PC-3 (cell line): ENCODE measurements around the gene PIEZO1. TPM values are rescaled to one million over a fixed set of nuclear protein-coding genes. Genes with fewer than 3 reads are reported as not detected.
A peak's percentile ranks its signal among the peaks of the same experiment; 100 is the strongest.

Experiments
- ATAC-seq: fragments of 200-7000 bp; cut with Tn5 transposase; 2 replicates; pipeline ENCODE4 v1.9.1; 2020; ENCODE audit warnings: mild to moderate bottlenecking, moderate library complexity
- BruUV-seq: library from RNA; stranded (reverse); fragments of 400-500 nt; replicated peaks from 2 replicates; lab custom pipeline; 2021; lab: Mats Ljungman, UMichigan
- CTCF ChIA-PET: fragments of 300-600 bp; sonication (Branson Sonifier 250); formaldehyde crosslinking; loops from one replicate; lab custom pipeline; 2022; ENCODE audit warnings: antibody characterized with exemption; lab: Charles Lee
- POLR2A ChIA-PET: fragments of 300-600 bp; sonication (Branson Sonifier 250); formaldehyde crosslinking; loops from one replicate; lab custom pipeline; 2022; ENCODE audit warnings: antibody characterized with exemption; ENCODE audit not compliant: unreplicated experiment; lab: Charles Lee
- DNase-seq: peaks from one replicate; pipeline ENCODE4 v3.0.0-alpha.2; 2015
- H2AFZ ChIP-seq: fragments of 300-600 bp; sonication (generic); 2 replicates; pipeline ENCODE4 v1.6.0; 2016; ENCODE audit warnings: antibody characterized with exemption, low read length
- H3F3A ChIP-seq: fragments of 300-600 bp; sonication (generic); one replicate; pipeline ENCODE4 v1.6.0; 2017; ENCODE audit warnings: antibody characterized with exemption, low read length, control low read depth, mild to moderate bottlenecking; ENCODE audit not compliant: unreplicated experiment
- H3K27ac ChIP-seq: fragments of 300-600 bp; sonication (generic); 2 replicates; pipeline ENCODE4 v1.5.1; 2016; ENCODE audit warnings: mild to moderate bottlenecking, low read length
- H3K27me3 ChIP-seq: fragments of 300-600 bp; sonication (generic); 2 replicates; pipeline ENCODE4 v1.6.1; 2016; ENCODE audit warnings: low read length, mixed read lengths
- H3K36me3 ChIP-seq: fragments of 300-600 bp; sonication (generic); 2 replicates; pipeline ENCODE4 v1.6.1; 2016; ENCODE audit warnings: low read depth, mixed run types, low read length, mixed read lengths
- H3K4me1 ChIP-seq: fragments of 300-600 bp; sonication (generic); 2 replicates; pipeline ENCODE4 v1.5.1; 2016; ENCODE audit warnings: low read length; ENCODE audit not compliant: insufficient read depth
- H3K4me2 ChIP-seq: fragments of 300-600 bp; sonication (generic); 2 replicates; pipeline ENCODE4 v1.6.0; 2016; ENCODE audit warnings: low read length
- H3K4me3 ChIP-seq: fragments of 300-600 bp; sonication (generic); 2 replicates; pipeline ENCODE4 v1.5.1; 2016; ENCODE audit warnings: mild to moderate bottlenecking, low read length, mixed read lengths
- H3K79me2 ChIP-seq: fragments of 300-600 bp; sonication (generic); 2 replicates; pipeline ENCODE4 v1.6.1; 2017; ENCODE audit warnings: low read length, mixed read lengths
- H3K9ac ChIP-seq: fragments of 300-600 bp; sonication (generic); 2 replicates; pipeline ENCODE4 v1.6.0; 2016; ENCODE audit warnings: mild to moderate bottlenecking, low read length
- H3K9me2 ChIP-seq: fragments of 300-600 bp; sonication (generic); replicated peaks from 2 replicates; pipeline ENCODE4 v1.6.1; 2016; ENCODE audit warnings: mixed run types, low read length, mixed read lengths
- H3K9me3 ChIP-seq: fragments of 300-600 bp; sonication (generic); 2 replicates; pipeline ENCODE4 v1.6.1; 2016; ENCODE audit warnings: low read length, mixed read lengths
- H4K20me1 ChIP-seq: fragments of 300-600 bp; sonication (generic); 2 replicates; pipeline ENCODE4 v1.6.1; 2016; ENCODE audit warnings: low read length, mixed read lengths
- EZH2 ChIP-seq: fragments of 300-600 bp; sonication (generic); IDR thresholded peaks from one replicate; pipeline ENCODE4 v1.6.1; 2017; ENCODE audit warnings: antibody characterized with exemption, mild to moderate bottlenecking, low read length; ENCODE audit not compliant: unreplicated experiment
- EZH2phosphoT487 ChIP-seq: fragments of 300-600 bp; sonication (generic); IDR thresholded peaks from 2 replicates; pipeline ENCODE4 v1.6.1; 2018; ENCODE audit warnings: mild to moderate bottlenecking, antibody characterized with exemption, low read length, borderline replicate concordance
- intact Hi-C: fragments of 100-400 bp; cut with micrococcal nuclease; formaldehyde crosslinking; loops from 2 replicates; pipeline ENCODE4 v1.9.0; 2023
- total RNA-seq: library from RNA; depleted of rRNA; stranded (reverse); fragments of >200 nt; gene quantifications from 2 replicates; pipeline ENCODE4 v1.2.3, GENCODE V29; 2014
- TF ChIP-seq, protein P1 (sequence below): fragments of 300-600 bp; sonication (generic); conservative IDR thresholded peaks from 2 replicates; pipeline ENCODE4 v1.5.1; 2017; ENCODE audit warnings: antibody characterized with exemption, low read depth, mild to moderate bottlenecking, low read length

PIEZO1 gene
- total RNA-seq, 1 experiment from 2014 or later: 180 TPM

DNA sequence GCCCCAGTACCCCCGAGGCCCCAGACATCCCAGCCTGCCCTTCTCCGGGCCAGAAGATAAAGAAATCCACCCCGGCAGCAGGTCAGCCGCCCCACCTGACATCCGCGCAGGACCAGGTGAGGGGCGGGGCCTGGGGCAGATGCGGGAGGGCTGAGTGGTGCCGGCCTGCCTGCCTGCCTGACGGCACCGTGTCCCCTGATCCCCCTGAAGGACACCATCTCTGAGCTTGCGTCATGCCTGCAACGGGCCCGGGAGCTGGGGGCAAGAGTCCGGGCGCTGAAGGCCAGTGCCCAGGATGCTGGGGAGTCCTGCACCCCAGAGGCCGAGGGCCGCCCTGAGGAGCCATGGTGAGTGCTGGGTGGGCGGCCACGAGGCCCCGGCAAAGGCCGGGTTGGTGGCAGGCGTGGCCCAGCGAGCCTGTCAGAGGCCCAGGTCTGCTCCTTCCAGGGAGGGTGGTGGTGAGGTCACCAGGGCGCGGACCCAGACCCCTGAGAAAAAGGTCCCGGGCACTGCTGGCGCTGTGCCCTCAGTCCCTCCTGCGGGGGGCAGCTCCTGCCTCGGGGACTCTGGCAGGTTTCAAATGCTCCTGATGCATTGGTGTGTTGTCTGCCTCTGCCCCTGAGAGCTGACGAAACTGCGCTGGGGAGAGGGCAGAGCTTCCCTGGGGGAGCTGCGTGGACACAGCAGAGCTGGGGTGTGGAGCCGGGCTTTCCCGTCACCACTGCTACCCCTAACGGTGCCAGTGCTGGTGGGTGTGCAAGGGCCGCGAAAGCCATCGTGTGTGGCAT is 19.7 kb upstream of the PIEZO1 start:
- peaks cover 12% of the 10 kb centered on the region; the same call in 1 of the 2 replicates for H3K36me3 ChIP-seq
- peaks cover 32% of the 10 kb centered on the region for H3K79me2 ChIP-seq
- ChIA-PET POLR2A (no interaction called here), CTCF (no interaction called here)
- no peaks in the 10 kb centered on the region for H3K9me3 ChIP-seq
- peaks cover 8% of the 10 kb centered on the region; the same call in 1 of the 2 replicates for H4K20me1 ChIP-seq
- peaks cover 7% of the 10 kb centered on the region; the same call in 1 of the 2 replicates for H3K4me1 ChIP-seq
- TF ChIP-seq EZH2phosphoT487: no peak
- TF ChIP-seq EZH2: no peak
- TF ChIP-seq, protein P1, sequence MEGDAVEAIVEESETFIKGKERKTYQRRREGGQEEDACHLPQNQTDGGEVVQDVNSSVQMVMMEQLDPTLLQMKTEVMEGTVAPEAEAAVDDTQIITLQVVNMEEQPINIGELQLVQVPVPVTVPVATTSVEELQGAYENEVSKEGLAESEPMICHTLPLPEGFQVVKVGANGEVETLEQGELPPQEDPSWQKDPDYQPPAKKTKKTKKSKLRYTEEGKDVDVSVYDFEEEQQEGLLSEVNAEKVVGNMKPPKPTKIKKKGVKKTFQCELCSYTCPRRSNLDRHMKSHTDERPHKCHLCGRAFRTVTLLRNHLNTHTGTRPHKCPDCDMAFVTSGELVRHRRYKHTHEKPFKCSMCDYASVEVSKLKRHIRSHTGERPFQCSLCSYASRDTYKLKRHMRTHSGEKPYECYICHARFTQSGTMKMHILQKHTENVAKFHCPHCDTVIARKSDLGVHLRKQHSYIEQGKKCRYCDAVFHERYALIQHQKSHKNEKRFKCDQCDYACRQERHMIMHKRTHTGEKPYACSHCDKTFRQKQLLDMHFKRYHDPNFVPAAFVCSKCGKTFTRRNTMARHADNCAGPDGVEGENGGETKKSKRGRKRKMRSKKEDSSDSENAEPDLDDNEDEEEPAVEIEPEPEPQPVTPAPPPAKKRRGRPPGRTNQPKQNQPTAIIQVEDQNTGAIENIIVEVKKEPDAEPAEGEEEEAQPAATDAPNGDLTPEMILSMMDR: no peak
- peak overlapping the region; percentile 82 for H3K4me3 ChIP-seq
- no peak overlapping the region for H2AFZ ChIP-seq
- ATAC-seq (peak; percentile 55), DNase-seq (peak; percentile 39)
- no peaks in the 10 kb centered on the region for H3K9me2 ChIP-seq
- H3K9ac ChIP-seq: peak overlapping the region; percentile 90
- H3K27me3 ChIP-seq: no peaks in the 10 kb centered on the region
- intact Hi-C loops: no loop called here
- H3K27ac ChIP-seq: peak overlapping the region; percentile 20; the same call in 1 of the 2 replicates
- H3K4me2 ChIP-seq: peak overlapping the region; percentile 95
- no TSS peak for BruUV-seq
- H3F3A ChIP-seq: no peaks in the 10 kb centered on the region

DNA sequence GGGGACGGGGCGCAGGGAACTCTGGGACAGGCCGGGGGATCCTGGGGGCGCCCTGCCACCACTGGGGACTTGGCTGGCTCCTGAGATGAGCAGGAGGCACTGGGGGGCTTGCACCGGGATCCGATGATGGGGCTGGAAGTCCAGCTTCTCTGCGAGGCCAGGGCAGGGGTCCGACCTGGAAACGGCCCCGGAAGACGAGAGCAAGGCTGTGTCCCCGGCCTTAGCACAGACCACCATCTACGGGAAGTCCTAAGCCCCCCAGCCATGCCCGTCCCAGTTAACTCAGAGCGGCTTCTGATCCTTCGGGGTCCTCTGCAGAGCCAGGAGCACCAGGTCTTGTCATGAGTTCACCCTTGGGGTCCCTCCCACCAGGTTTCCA is 19.1 kb upstream of the PIEZO1 start:
- Histone ChIP-seq H3F3A (no peaks in the 10 kb centered on the region), H3K79me2 (peaks cover 28% of the 10 kb centered on the region), H3K36me3 (peaks cover 12% of the 10 kb centered on the region; the same call in 1 of the 2 replicates), H3K4me2 (peak overlapping the region; percentile 95), H2AFZ (no peak overlapping the region), H3K27ac (peak overlapping the region; percentile 20; the same call in 1 of the 2 replicates), H3K4me3 (peak overlapping the region; percentile 82), H3K27me3 (no peaks in the 10 kb centered on the region), H3K4me1 (peaks cover 7% of the 10 kb centered on the region; the same call in 1 of the 2 replicates), H4K20me1 (peaks cover 8% of the 10 kb centered on the region; the same call in 1 of the 2 replicates), H3K9me3 (no peaks in the 10 kb centered on the region), H3K9ac (peak overlapping the region; percentile 90), H3K9me2 (no peaks in the 10 kb centered on the region)
- intact Hi-C loops: no loop called here
- CTCF ChIA-PET: no interaction called here
- TF ChIP-seq EZH2 (no peak), EZH2phosphoT487 (no peak)
- TF ChIP-seq, protein P1: no peak
- DNase-seq: no peak
- ATAC-seq: no peak
- POLR2A ChIA-PET: no interaction called here
- no TSS peak for BruUV-seq
